HepG2 (cell line): ENCODE data around the gene KIF3C. TPM values are rescaled to one million over a fixed set of nuclear protein-coding genes. Genes with fewer than 3 reads are reported as not detected.

ENCODE experiments used
- ATAC-seq: fragments of 200-7000 bp; cut with Tn5 transposase; 3 replicates; pipeline ENCODE4 v1.9.1; 2020; ENCODE audit warnings: mild to moderate bottlenecking, moderate library complexity
- BruUV-seq: library from RNA; stranded (reverse); fragments of 400-500 nt; replicated peaks from 2 replicates; lab custom pipeline; 2021; lab: Mats Ljungman, UMichigan
- CTCF ChIA-PET: fragments of 300-600 bp; formaldehyde crosslinking; extraction: SDS; loops from one replicate; lab custom pipeline; 2021; ENCODE audit warnings: low total read pairs, inconsistent platforms, low intra/inter-chr PET ratio; lab: Yijun Ruan, JAX
- POLR2A ChIA-PET: fragments of 350-600 bp; sonication (Branson Sonifier 250); formaldehyde crosslinking; loops from one replicate; lab custom pipeline; 2020; ENCODE audit warnings: antibody characterized with exemption, inconsistent platforms; lab: Yijun Ruan, JAX
- DNase-seq: peaks from one replicate; pipeline ENCODE4 v3.0.0-alpha.2; 2015; ENCODE audit warnings: low spot score
- FAIRE-seq: peaks from 3 replicates; lab custom pipeline; 2011; peaks lifted over from hg19 to GRCh38; lab: Jason Lieb, UNC
- H2AFZ ChIP-seq: one replicate; pipeline ENCODE4 v1.6.1; 2011; ENCODE audit warnings: low read length, inconsistent platforms
- H3K27ac ChIP-seq: fragments of 300-600 bp; 3 replicates; pipeline ENCODE4 v1.8.0; 2011; ENCODE audit warnings: mixed run types, mild to moderate bottlenecking, mixed read lengths, low read length, inconsistent platforms; ENCODE audit not compliant: insufficient read depth; ENCODE audit errors: extremely low read length
- H3K27me3 ChIP-seq, 2 experiments: fragments of 200-600 bp in 1 of 2; 2 replicates in 1 of 2; 3 replicates in 1 of 2; pipeline versions ENCODE4 v1.6.0 to v1.8.0; 2011; ENCODE audit warnings: low read length in 2 of 2, mild to moderate bottlenecking in 2 of 2, moderate library complexity in 2 of 2, inconsistent platforms in 1 of 2; ENCODE audit not compliant: insufficient read depth in 2 of 2, control insufficient read depth in 1 of 2
- H3K36me3 ChIP-seq, 2 experiments: fragments of 200-600 bp in 1 of 2; replicated peaks in 1 of 2; 2 replicates in 1 of 2; 3 replicates in 1 of 2; pipeline versions ENCODE4 v1.5.1 to v1.8.0; 2011; ENCODE audit warnings: low read length in 2 of 2, inconsistent platforms in 1 of 2; ENCODE audit not compliant: insufficient read depth in 2 of 2, control insufficient read depth in 1 of 2
- H3K4me1 ChIP-seq: 2 replicates; pipeline ENCODE4 v1.5.1; 2012; ENCODE audit warnings: low read length, inconsistent platforms; ENCODE audit not compliant: insufficient read depth
- H3K4me2 ChIP-seq: 2 replicates; pipeline ENCODE4 v1.6.0; 2011; ENCODE audit warnings: low read depth, low read length, inconsistent platforms
- H3K4me3 ChIP-seq, 3 experiments: fragments of 200-600 bp in 1 of 3; sonication (generic), shearing (Covaris generic) in 1 of 3; replicated peaks in 1 of 3; 2 replicates each; pipeline ENCODE4 v1.5.1; 2011 to 2016; ENCODE audit warnings: low read length in 3 of 3, inconsistent platforms in 2 of 3, low read depth in 2 of 3, mild to moderate bottlenecking in 2 of 3, control low read depth in 1 of 3, mixed read lengths in 1 of 3; ENCODE audit not compliant: insufficient read depth in 1 of 3
- H3K79me2 ChIP-seq: one replicate; pipeline ENCODE4 v1.6.1; 2011; ENCODE audit warnings: low read length, inconsistent platforms; ENCODE audit not compliant: insufficient read depth
- H3K9ac ChIP-seq: 2 replicates; pipeline ENCODE4 v1.6.0; 2011; ENCODE audit warnings: mild to moderate bottlenecking, low read depth, low read length, inconsistent platforms; ENCODE audit not compliant: insufficient read depth
- H3K9me3 ChIP-seq: 2 replicates; pipeline ENCODE4 v1.5.1; 2012; ENCODE audit warnings: mild to moderate bottlenecking, low read length
- H4K20me1 ChIP-seq: 2 replicates; pipeline ENCODE4 v1.6.0; 2011; ENCODE audit warnings: inconsistent platforms, mild to moderate bottlenecking, low read length, moderate library complexity; ENCODE audit not compliant: insufficient read depth
- MYNN ChIP-seq: sonication (generic); formaldehyde crosslinking; IDR thresholded peaks from 2 replicates; pipeline ENCODE4 v1.4.0; 2020; ENCODE audit warnings: mild to moderate bottlenecking, low read depth, missing genetic modification reagents
- NFE2L2 ChIP-seq: fragments of 150-350 bp; IDR thresholded peaks from 2 replicates; pipeline ENCODE4 v1.6.1; 2014; ENCODE audit warnings: low read length
- TBP ChIP-seq: sonication (generic); formaldehyde crosslinking; IDR thresholded peaks from 2 replicates; pipeline ENCODE4 v1.5.0; 2020; ENCODE audit warnings: missing genetic modification reagents
- TOE1 ChIP-seq: sonication (generic); formaldehyde crosslinking; IDR thresholded peaks from 2 replicates; pipeline ENCODE4 v1.4.0; 2020; ENCODE audit warnings: mild to moderate bottlenecking, missing genetic modification reagents
- U2AF2 ChIP-seq: fragments of 200-400 bp; formaldehyde crosslinking; IDR thresholded peaks from 2 replicates; pipeline ENCODE4 v1.6.1; 2017; ENCODE audit warnings: low read depth, mild to moderate bottlenecking, low read length
- ZNF264 ChIP-seq: sonication (generic); formaldehyde crosslinking; IDR thresholded peaks from 2 replicates; pipeline ENCODE4 v1.4.0; 2020; ENCODE audit warnings: missing genetic modification reagents
- ZNF577 ChIP-seq: sonication (generic); formaldehyde crosslinking; IDR thresholded peaks from 2 replicates; pipeline ENCODE4 v1.4.0; 2020; ENCODE audit warnings: mild to moderate bottlenecking, low read depth, missing genetic modification reagents, borderline replicate concordance
- WGBS: methylation state at CpG from one replicate; pipeline ENCODE4 v1.1.6; 2017; ENCODE audit warnings: low lambda C conversion rate; 5-methylcytosine and 5-hydroxymethylcytosine counted together
- in situ Hi-C: cut with HindIII; loops from 2 replicates; pipeline ENCODE4 v1.10.0; 2017; ENCODE audit warnings: low pct_unique_long_range_greater_than_20kb; ENCODE audit not compliant: extremely low pct_ligation_motif_present
- intact Hi-C: fragments of 100-400 bp; cut with micrococcal nuclease; formaldehyde crosslinking; loops from one replicate; pipeline ENCODE4 v1.10.0; 2022; ENCODE audit not compliant: unreplicated experiment
- polyA plus RNA-seq, 8 experiments: library from polyadenylated mRNA; depleted of rRNA in 3 of 8; stranded (reverse) in 7 of 8; unstranded in 1 of 8; fragments of >200 nt; fragmentation: Illumina TruSeq in 4 of 8; extraction: Trizol in 4 of 8; gene quantifications; 2 replicates each; pipeline versions ENCODE4 v1.2.1 to v1.2.3, GENCODE V29; 2011 to 2016; ENCODE audit warnings: low read depth in 4 of 8, missing spikeins in 1 of 8, mixed read lengths in 1 of 8; ENCODE audit not compliant: insufficient read depth in 1 of 8
- total RNA-seq, 5 experiments: library from RNA; depleted of rRNA; stranded (reverse); fragments of >200 nt; fragmentation: Illumina TruSeq; extraction: Trizol; gene quantifications; 2 replicates each; pipeline ENCODE4 v1.2.3, GENCODE V29; 2016; ENCODE audit warnings: low read depth in 1 of 5
- TF ChIP-seq, protein P1 (sequence below): sonication (generic); formaldehyde crosslinking; IDR thresholded peaks from 2 replicates; pipeline ENCODE4 v1.8.0; 2022; ENCODE audit warnings: missing genetic modification reagents, mild to moderate bottlenecking, moderate library complexity, borderline replicate concordance
- TF ChIP-seq, protein P2 (sequence below), 2 experiments: fragments of 450-650 bp in 1 of 2; sonication (generic) in 1 of 2; formaldehyde crosslinking in 1 of 2; IDR thresholded peaks; 2 replicates each; pipeline versions ENCODE4 v1.6.1 to v1.8.0; 2016 to 2022; ENCODE audit warnings: antibody characterized with exemption in 1 of 2, mild to moderate bottlenecking in 1 of 2, missing genetic modification reagents in 1 of 2
- TF ChIP-seq, protein P3 (sequence below): sonication (generic); formaldehyde crosslinking; IDR thresholded peaks from 2 replicates; pipeline ENCODE4 v1.4.0; 2020; ENCODE audit warnings: mild to moderate bottlenecking, missing genetic modification reagents

The KIF3C gene
- total and polyA plus RNA-seq, 2 of the 13 experiments (the other 11 are each of a cell fraction or from before 2014, with no cell fraction given) = 3.6 to 4.9 TPM

DNA sequence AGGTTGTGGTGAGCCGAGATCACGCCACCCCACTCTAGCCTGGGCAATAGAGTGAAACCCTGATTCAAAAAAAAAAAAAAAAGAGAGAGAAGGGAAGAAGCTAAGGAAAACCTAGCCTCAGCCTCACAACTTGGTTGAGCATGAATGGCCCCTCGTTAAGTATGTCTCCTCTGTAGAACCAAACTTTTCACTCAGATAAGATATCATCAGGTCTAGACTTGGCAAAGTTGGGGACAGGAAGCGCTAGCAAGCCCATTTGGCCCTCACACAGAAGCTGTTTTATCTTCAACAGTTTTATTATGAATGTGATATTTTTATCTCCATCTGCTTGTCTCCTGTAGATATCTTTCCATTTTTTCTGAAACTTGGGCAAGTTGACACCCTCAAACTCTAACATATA is 100.5 kb downstream of the KIF3C start:
- FAIRE-seq (no peak), ATAC-seq (no peak), DNase-seq (no peak)
- H3K27me3 ChIP-seq = no peaks in the 10 kb centered on the region; a peak in 1 of 5 replicates
- WGBS = 90% methylated on average over 4 of the region's 4 CpGs
- peaks cover 13% of the 10 kb centered on the region for H3K79me2 ChIP-seq
- H3K9me3 ChIP-seq = no peaks in the 10 kb centered on the region
- no peaks in the 10 kb centered on the region for H3K36me3 ChIP-seq
- ChIA-PET CTCF (no interaction called here), POLR2A (no interaction called here)
- H3K4me2 ChIP-seq = no peak overlapping the region
- intact Hi-C loops = no loop called here
- BruUV-seq = no TSS peak
- peaks cover 5% of the 10 kb centered on the region; the same call in 1 of the 2 replicates for H4K20me1 ChIP-seq
- in situ Hi-C loops = no loop called here
- no peak overlapping the region for H3K9ac ChIP-seq
- H2AFZ ChIP-seq = no peak overlapping the region
- H3K4me3 ChIP-seq = no peak overlapping the region
- no peak overlapping the region for H3K27ac ChIP-seq
- H3K4me1 ChIP-seq = peaks cover 64% of the 10 kb centered on the region
- TF ChIP-seq MYNN (no peak), NFE2L2 (no peak), ZNF577 (CRISPR knock-in tag) (no peak), U2AF2 (no peak), TOE1 (CRISPR knock-in tag) (no peak), TBP (CRISPR knock-in tag) (no peak), ZNF264 (CRISPR knock-in tag) (no peak)
- TF ChIP-seq, protein P1, sequence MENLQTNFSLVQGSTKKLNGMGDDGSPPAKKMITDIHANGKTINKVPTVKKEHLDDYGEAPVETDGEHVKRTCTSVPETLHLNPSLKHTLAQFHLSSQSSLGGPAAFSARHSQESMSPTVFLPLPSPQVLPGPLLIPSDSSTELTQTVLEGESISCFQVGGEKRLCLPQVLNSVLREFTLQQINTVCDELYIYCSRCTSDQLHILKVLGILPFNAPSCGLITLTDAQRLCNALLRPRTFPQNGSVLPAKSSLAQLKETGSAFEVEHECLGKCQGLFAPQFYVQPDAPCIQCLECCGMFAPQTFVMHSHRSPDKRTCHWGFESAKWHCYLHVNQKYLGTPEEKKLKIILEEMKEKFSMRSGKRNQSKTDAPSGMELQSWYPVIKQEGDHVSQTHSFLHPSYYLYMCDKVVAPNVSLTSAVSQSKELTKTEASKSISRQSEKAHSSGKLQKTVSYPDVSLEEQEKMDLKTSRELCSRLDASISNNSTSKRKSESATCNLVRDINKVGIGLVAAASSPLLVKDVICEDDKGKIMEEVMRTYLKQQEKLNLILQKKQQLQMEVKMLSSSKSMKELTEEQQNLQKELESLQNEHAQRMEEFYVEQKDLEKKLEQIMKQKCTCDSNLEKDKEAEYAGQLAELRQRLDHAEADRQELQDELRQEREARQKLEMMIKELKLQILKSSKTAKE (CRISPR knock-in tag) = no peak
- TF ChIP-seq, protein P2, sequence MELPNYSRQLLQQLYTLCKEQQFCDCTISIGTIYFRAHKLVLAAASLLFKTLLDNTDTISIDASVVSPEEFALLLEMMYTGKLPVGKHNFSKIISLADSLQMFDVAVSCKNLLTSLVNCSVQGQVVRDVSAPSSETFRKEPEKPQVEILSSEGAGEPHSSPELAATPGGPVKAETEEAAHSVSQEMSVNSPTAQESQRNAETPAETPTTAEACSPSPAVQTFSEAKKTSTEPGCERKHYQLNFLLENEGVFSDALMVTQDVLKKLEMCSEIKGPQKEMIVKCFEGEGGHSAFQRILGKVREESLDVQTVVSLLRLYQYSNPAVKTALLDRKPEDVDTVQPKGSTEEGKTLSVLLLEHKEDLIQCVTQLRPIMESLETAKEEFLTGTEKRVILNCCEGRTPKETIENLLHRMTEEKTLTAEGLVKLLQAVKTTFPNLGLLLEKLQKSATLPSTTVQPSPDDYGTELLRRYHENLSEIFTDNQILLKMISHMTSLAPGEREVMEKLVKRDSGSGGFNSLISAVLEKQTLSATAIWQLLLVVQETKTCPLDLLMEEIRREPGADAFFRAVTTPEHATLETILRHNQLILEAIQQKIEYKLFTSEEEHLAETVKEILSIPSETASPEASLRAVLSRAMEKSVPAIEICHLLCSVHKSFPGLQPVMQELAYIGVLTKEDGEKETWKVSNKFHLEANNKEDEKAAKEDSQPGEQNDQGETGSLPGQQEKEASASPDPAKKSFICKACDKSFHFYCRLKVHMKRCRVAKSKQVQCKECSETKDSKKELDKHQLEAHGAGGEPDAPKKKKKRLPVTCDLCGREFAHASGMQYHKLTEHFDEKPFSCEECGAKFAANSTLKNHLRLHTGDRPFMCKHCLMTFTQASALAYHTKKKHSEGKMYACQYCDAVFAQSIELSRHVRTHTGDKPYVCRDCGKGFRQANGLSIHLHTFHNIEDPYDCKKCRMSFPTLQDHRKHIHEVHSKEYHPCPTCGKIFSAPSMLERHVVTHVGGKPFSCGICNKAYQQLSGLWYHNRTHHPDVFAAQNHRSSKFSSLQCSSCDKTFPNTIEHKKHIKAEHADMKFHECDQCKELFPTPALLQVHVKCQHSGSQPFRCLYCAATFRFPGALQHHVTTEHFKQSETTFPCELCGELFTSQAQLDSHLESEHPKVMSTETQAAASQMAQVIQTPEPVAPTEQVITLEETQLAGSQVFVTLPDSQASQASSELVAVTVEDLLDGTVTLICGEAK (IDR thresholded peaks at IDR 0.05) = no peak
- TF ChIP-seq, protein P2 (CRISPR knock-in tag; IDR thresholded peaks at IDR 0.05) = no peak
- TF ChIP-seq, protein P3, sequence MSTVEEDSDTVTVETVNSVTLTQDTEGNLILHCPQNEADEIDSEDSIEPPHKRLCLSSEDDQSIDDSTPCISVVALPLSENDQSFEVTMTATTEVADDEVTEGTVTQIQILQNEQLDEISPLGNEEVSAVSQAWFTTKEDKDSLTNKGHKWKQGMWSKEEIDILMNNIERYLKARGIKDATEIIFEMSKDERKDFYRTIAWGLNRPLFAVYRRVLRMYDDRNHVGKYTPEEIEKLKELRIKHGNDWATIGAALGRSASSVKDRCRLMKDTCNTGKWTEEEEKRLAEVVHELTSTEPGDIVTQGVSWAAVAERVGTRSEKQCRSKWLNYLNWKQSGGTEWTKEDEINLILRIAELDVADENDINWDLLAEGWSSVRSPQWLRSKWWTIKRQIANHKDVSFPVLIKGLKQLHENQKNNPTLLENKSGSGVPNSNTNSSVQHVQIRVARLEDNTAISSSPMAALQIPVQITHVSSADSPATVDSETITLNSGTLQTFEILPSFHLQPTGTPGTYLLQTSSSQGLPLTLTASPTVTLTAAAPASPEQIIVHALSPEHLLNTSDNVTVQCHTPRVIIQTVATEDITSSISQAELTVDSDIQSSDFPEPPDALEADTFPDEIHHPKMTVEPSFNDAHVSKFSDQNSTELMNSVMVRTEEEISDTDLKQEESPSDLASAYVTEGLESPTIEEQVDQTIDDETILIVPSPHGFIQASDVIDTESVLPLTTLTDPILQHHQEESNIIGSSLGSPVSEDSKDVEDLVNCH = no peak
